A549 (cell line): Measurements from ENCODE around the gene GNAS. TPM values are rescaled to one million over a fixed set of nuclear protein-coding genes. Genes with fewer than 3 reads are reported as not detected.

Experiments used
- ATAC-seq, 2 experiments: fragments of 200-7000 bp in 1 of 2; fragments of >200 bp in 1 of 2; cut with Nextera tagmentation in 1 of 2; cut with Tn5 transposase in 1 of 2; 3 replicates each; pipeline versions ENCODE4 v1.8.0 to v1.9.1; 2018 to 2020; ENCODE audit warnings: mild to moderate bottlenecking in 1 of 2, moderate library complexity in 1 of 2
- CTCF ChIA-PET: fragments of 300-600 bp; sonication (Branson Sonifier 250); formaldehyde crosslinking; extraction: SDS; loops from one replicate; lab custom pipeline; 2021; ENCODE audit warnings: antibody characterized with exemption, inconsistent platforms; lab: Yijun Ruan, JAX
- POLR2A ChIA-PET: fragments of 350-600 bp; formaldehyde crosslinking; extraction: SDS; loops from one replicate; lab custom pipeline; 2021; ENCODE audit warnings: antibody characterized with exemption, inconsistent platforms; lab: Yijun Ruan, JAX
- DNase-seq, 2 experiments: peaks; one replicate each; pipeline versions ENCODE4 v3.0.0 to v3.0.0-alpha.2; 2011 to 2016; ENCODE audit warnings: low read depth in 1 of 2, low spot score in 1 of 2
- FAIRE-seq: peaks from 2 replicates; lab custom pipeline; 2011; peaks lifted over from hg19 to GRCh38; lab: Jason Lieb, UNC
- H3K27ac ChIP-seq, 2 experiments: fragments of >200 bp; sonication (Bioruptor Twin); formaldehyde crosslinking; 3 replicates each; pipeline ENCODE4 v1.5.1; 2016 to 2017
- H3K4me1 ChIP-seq: fragments of >200 bp; sonication (Bioruptor Twin); formaldehyde crosslinking; 3 replicates; pipeline ENCODE4 v1.6.1; 2016
- H3K4me2 ChIP-seq: fragments of >200 bp; sonication (Bioruptor Twin); formaldehyde crosslinking; 3 replicates; pipeline ENCODE4 v1.6.1; 2016
- H3K4me3 ChIP-seq: fragments of >200 bp; sonication (Bioruptor Twin); formaldehyde crosslinking; 3 replicates; pipeline ENCODE4 v1.5.1; 2016
- H3K9me3 ChIP-seq: fragments of >200 bp; sonication (Bioruptor Twin); formaldehyde crosslinking; 3 replicates; pipeline ENCODE4 v1.6.1; 2016
- BCL3 ChIP-seq: fragments of >200 bp; sonication (Bioruptor Twin); formaldehyde crosslinking; IDR thresholded peaks from 3 replicates; pipeline ENCODE4 v1.6.1; 2016
- BHLHE40 ChIP-seq: IDR thresholded peaks from 2 replicates; pipeline ENCODE4 v1.6.1; 2012; ENCODE audit warnings: low read depth, low read length, inconsistent platforms
- CBX2 ChIP-seq: fragments of 200-600 bp; sonication (generic); IDR thresholded peaks from 2 replicates; pipeline ENCODE4 v1.6.1; 2016; ENCODE audit warnings: low read depth, mild to moderate bottlenecking, borderline replicate concordance
- CHD2 ChIP-seq: fragments of 150-350 bp; IDR thresholded peaks from 2 replicates; pipeline ENCODE4 v1.6.1; 2014; ENCODE audit warnings: low read length; ENCODE audit not compliant: partially characterized antibody
- CHD4 ChIP-seq: fragments of 200-600 bp; sonication (generic); IDR thresholded peaks from 2 replicates; pipeline ENCODE4 v1.6.1; 2016; ENCODE audit warnings: antibody characterized with exemption, mild to moderate bottlenecking, borderline replicate concordance
- CTCF ChIP-seq: fragments of >200 bp; sonication (Bioruptor Twin); formaldehyde crosslinking; IDR thresholded peaks from 3 replicates; pipeline ENCODE4 v1.5.1; 2016
- E2F6 ChIP-seq: IDR thresholded peaks from 2 replicates; pipeline ENCODE4 v1.6.1; 2012; ENCODE audit warnings: low read depth, borderline replicate concordance
- EHF ChIP-seq: fragments of 250-450 bp; sonication (Bioruptor Pico); IDR thresholded peaks from 2 replicates; pipeline ENCODE4 v1.5.0; 2020; ENCODE audit warnings: mild to moderate bottlenecking
- HES2 ChIP-seq: fragments of >200 bp; sonication (Bioruptor Twin); formaldehyde crosslinking; IDR thresholded peaks from 2 replicates; pipeline ENCODE4 v1.6.1; 2016
- HEYL ChIP-seq: fragments of 250-450 bp; sonication (Bioruptor Pico); IDR thresholded peaks from 2 replicates; pipeline ENCODE4 v1.8.0; 2021; ENCODE audit warnings: mild to moderate bottlenecking, moderate library complexity
- JUNB ChIP-seq: fragments of >200 bp; sonication (Bioruptor Twin); formaldehyde crosslinking; IDR thresholded peaks from 2 replicates; pipeline ENCODE4 v1.6.1; 2016
- KDM1A ChIP-seq: fragments of 200-600 bp; sonication (generic); IDR thresholded peaks from 2 replicates; pipeline ENCODE4 v1.6.1; 2016; ENCODE audit warnings: low read depth, mild to moderate bottlenecking
- MAFK ChIP-seq: fragments of 450-650 bp; IDR thresholded peaks from 2 replicates; pipeline ENCODE4 v1.6.1; 2014; ENCODE audit not compliant: partially characterized antibody
- NPAS2 ChIP-seq: fragments of 250-450 bp; sonication (Bioruptor Pico); IDR thresholded peaks from 2 replicates; pipeline ENCODE4 v1.8.0; 2022; ENCODE audit warnings: mild to moderate bottlenecking, moderate library complexity, borderline replicate concordance
- PBX3 ChIP-seq: IDR thresholded peaks from 2 replicates; pipeline ENCODE4 v1.6.1; 2012
- PHF8 ChIP-seq: fragments of 200-600 bp; sonication (generic); IDR thresholded peaks from 2 replicates; pipeline ENCODE4 v1.6.1; 2016; ENCODE audit warnings: low read depth, mild to moderate bottlenecking, antibody characterized with exemption, moderate library complexity, borderline replicate concordance
- POLR2AphosphoS2 ChIP-seq: conservative IDR thresholded peaks from 2 replicates; pipeline ENCODE4 v1.6.1; 2012; ENCODE audit warnings: low read length, improper control_type of control experiment, inconsistent platforms
- RAD21 ChIP-seq, 2 experiments: fragments of >200 bp in 1 of 2; sonication (Bioruptor Twin) in 1 of 2; formaldehyde crosslinking in 1 of 2; IDR thresholded peaks in 1 of 2; conservative IDR thresholded peaks in 1 of 2; 2 replicates in 1 of 2; 3 replicates in 1 of 2; pipeline ENCODE4 v1.6.1; 2012 to 2018; ENCODE audit warnings: inconsistent platforms in 1 of 2
- RARB ChIP-seq: fragments of 250-450 bp; sonication (Bioruptor Pico); IDR thresholded peaks from 2 replicates; pipeline ENCODE4 v1.8.0; 2021; ENCODE audit warnings: mild to moderate bottlenecking, moderate library complexity
- REST ChIP-seq: fragments of 200-600 bp; sonication (generic); IDR thresholded peaks from 2 replicates; pipeline ENCODE4 v1.6.1; 2016; ENCODE audit warnings: antibody characterized with exemption, mild to moderate bottlenecking, moderate library complexity
- RFX5 ChIP-seq: fragments of 450-650 bp; IDR thresholded peaks from 2 replicates; pipeline ENCODE4 v1.7.1; 2014; ENCODE audit warnings: antibody characterized with exemption, mild to moderate bottlenecking, moderate library complexity
- RNF2 ChIP-seq: fragments of 200-600 bp; sonication (generic); IDR thresholded peaks from 2 replicates; pipeline ENCODE4 v1.6.1; 2016; ENCODE audit warnings: low read depth, mild to moderate bottlenecking, antibody characterized with exemption, moderate library complexity, borderline replicate concordance
- SMC3 ChIP-seq: fragments of >200 bp; sonication (Bioruptor Twin); formaldehyde crosslinking; IDR thresholded peaks from 3 replicates; pipeline ENCODE4 v1.6.1; 2018; ENCODE audit warnings: inconsistent platforms
- TFCP2L1 ChIP-seq: fragments of 250-450 bp; sonication (Bioruptor Pico); IDR thresholded peaks from 2 replicates; pipeline ENCODE4 v1.5.0; 2021; ENCODE audit warnings: mild to moderate bottlenecking
- TP53 ChIP-seq: fragments of 250-450 bp; sonication (Bioruptor Pico); IDR thresholded peaks from 2 replicates; pipeline ENCODE4 v1.5.0; 2021; ENCODE audit warnings: mild to moderate bottlenecking, moderate library complexity
- ZC3H11A ChIP-seq: fragments of 450-650 bp; IDR thresholded peaks from 2 replicates; pipeline ENCODE4 v1.6.1; 2014; ENCODE audit warnings: antibody characterized with exemption, mild to moderate bottlenecking
- ZFP36 ChIP-seq: fragments of 450-650 bp; IDR thresholded peaks from 2 replicates; pipeline ENCODE4 v1.6.1; 2014; ENCODE audit warnings: borderline replicate concordance; ENCODE audit not compliant: partially characterized antibody
- WGBS: methylation state at CpG from one replicate; pipeline ENCODE4 v1.1.6; 2017; ENCODE audit errors: missing lambda C conversion rate; 5-methylcytosine and 5-hydroxymethylcytosine counted together
- polyA plus RNA-seq, 4 experiments: library from polyadenylated mRNA; depleted of rRNA in 3 of 4; stranded (reverse); fragments of >200 nt; fragmentation: RNase III in 1 of 4; extraction: RNeasy Plus Mini Kit Qiagen cat#74134 plus additional on column Dnase treatment in 1 of 4; gene quantifications; 2 replicates in 3 of 4; 3 replicates in 1 of 4; pipeline ENCODE4 v1.2.3, GENCODE V29; 2011 to 2017

GNAS gene
- polyA plus RNA-seq, 2 of the 4 experiments (the other 2 are of a cell fraction), result 534 to 600 TPM

GRCh38 chr20:58877976-58878360 is 25.5 kb downstream of the GNAS start:
- no peak overlapping the region for H3K4me2 ChIP-seq
- 71% methylated on average over 4 of the region's 4 CpGs for WGBS
- no peaks in the 10 kb centered on the region for H3K4me1 ChIP-seq
- DNase-seq, result no peak
- ChIA-PET POLR2A (no interaction called here), CTCF (interaction anchor here (1.4 to 1.9 kb wide), 2 partner anchors 578 to 618 kb away, joined by 5 to 11 read pairs; no protein-coding TSS in a partner anchor)
- no peak overlapping the region for H3K4me3 ChIP-seq
- TF ChIP-seq CHD2 (no peak), RNF2 (no peak), CHD4 (no peak), PHF8 (no peak), RFX5 (no peak), MAFK (no peak), HEYL (no peak), POLR2AphosphoS2 (no peak), RAD21 (conservative IDR thresholded peaks at IDR 0.05 in 1 of 2, IDR thresholded peaks at IDR 0.05 in 1 of 2) (no peak), SMC3 (no peak), CBX2 (no peak)
- no peak for ATAC-seq
- FAIRE-seq, result no peak
- no peaks in the 10 kb centered on the region for H3K9me3 ChIP-seq
- no peak overlapping the region for H3K27ac ChIP-seq

GRCh38 chr20:58878399-58878798 is 25.9 kb downstream of the GNAS start:
- POLR2A ChIA-PET, result no interaction called here
- no peak overlapping the region for H3K4me3 ChIP-seq
- no peak for ATAC-seq
- no peaks in the 10 kb centered on the region for H3K4me1 ChIP-seq
- no peak for DNase-seq
- CTCF ChIA-PET, result interaction anchor here (1.5 to 1.9 kb wide), 2 partner anchors 14 to 577 kb away, joined by 4 to 11 read pairs; no protein-coding TSS in a partner anchor
- H3K4me2 ChIP-seq, result no peak overlapping the region
- TF ChIP-seq TFCP2L1 (CRISPR knock-in tag) (no peak), E2F6 (no peak), ZC3H11A (no peak), REST (no peak), TP53 (CRISPR knock-in tag) (no peak), ZFP36 (no peak), NPAS2 (CRISPR knock-in tag) (no peak), EHF (no peak), HES2 (no peak), SMC3 (no peak), RARB (no peak), BCL3 (no peak), PBX3 (no peak), JUNB (no peak), CTCF (no peak), BHLHE40 (no peak), KDM1A (no peak)
- no peak overlapping the region for H3K27ac ChIP-seq
- FAIRE-seq, result no peak
- H3K9me3 ChIP-seq, result no peaks in the 10 kb centered on the region
- 82% methylated on average over 4 of the region's 4 CpGs for WGBS
